K562 (cell line): Measurements from ENCODE around the gene ITGA7. TPM values are rescaled to one million over a fixed set of nuclear protein-coding genes. Genes with fewer than 3 reads are reported as not detected.

Experiments used
- ATAC-seq: fragments of 200-7000 bp; cut with Tn5 transposase; 3 replicates; pipeline ENCODE4 v1.9.1; 2020; ENCODE audit warnings: moderate library complexity
- BruUV-seq: library from RNA; stranded (reverse); fragments of 400-500 nt; replicated peaks from 2 replicates; lab custom pipeline; 2021; lab: Mats Ljungman, UMichigan
- CTCF ChIA-PET: fragments of 300-600 bp; formaldehyde crosslinking; extraction: SDS; loops from one replicate; lab custom pipeline; 2021; ENCODE audit warnings: low intra/inter-chr PET ratio; lab: Yijun Ruan, JAX
- POLR2A ChIA-PET: fragments of 300-600, 350-650 bp; sonication (Branson Sonifier 250); formaldehyde crosslinking; extraction: SDS; loops from one replicate; lab custom pipeline; 2021; ENCODE audit warnings: antibody characterized with exemption, inconsistent platforms; lab: Yijun Ruan, JAX
- DNase-seq, 4 experiments: peaks; one replicate each; pipeline versions ENCODE4 v3.0.0 to v3.0.0-alpha.2; 2011 to 2018; ENCODE audit warnings: low spot score in 3 of 4, mixed read lengths in 3 of 4; ENCODE audit errors: extremely low read depth in 1 of 4
- FAIRE-seq: peaks from 2 replicates; lab custom pipeline; 2011; peaks lifted over from hg19 to GRCh38; lab: Jason Lieb, UNC
- H2AFZ ChIP-seq: 2 replicates; pipeline ENCODE4 v1.6.0; 2011; ENCODE audit warnings: low read depth, low read length, control low read depth, inconsistent platforms
- H3K27ac ChIP-seq: fragments of 200-600 bp; 3 replicates; pipeline ENCODE4 v1.8.0; 2011; ENCODE audit warnings: low read depth, mild to moderate bottlenecking, control low read depth, inconsistent platforms, low read length, moderate library complexity, mixed read lengths; ENCODE audit errors: extremely low read depth
- H3K27me3 ChIP-seq, 2 experiments: fragments of 300-600 bp in 1 of 2; 2 replicates in 1 of 2; 3 replicates in 1 of 2; pipeline versions ENCODE4 v1.6.0 to v1.8.0; 2011; ENCODE audit warnings: inconsistent platforms in 2 of 2, low read length in 2 of 2, mild to moderate bottlenecking in 1 of 2, mixed read lengths in 1 of 2, moderate library complexity in 1 of 2; ENCODE audit not compliant: control insufficient read depth in 2 of 2, insufficient read depth in 2 of 2
- H3K36me3 ChIP-seq: fragments of 300-600 bp; 3 replicates; pipeline ENCODE4 v1.8.0; 2011; ENCODE audit warnings: mild to moderate bottlenecking, low read length, inconsistent platforms; ENCODE audit not compliant: control insufficient read depth, insufficient read depth
- H3K4me1 ChIP-seq, 2 experiments: fragments of 200-600 bp in 1 of 2; replicated peaks in 1 of 2; 2 replicates in 1 of 2; 3 replicates in 1 of 2; pipeline versions ENCODE4 v1.5.1 to v1.8.0; 2011; ENCODE audit warnings: inconsistent platforms in 2 of 2, low read length in 2 of 2, mild to moderate bottlenecking in 1 of 2, mixed read lengths in 1 of 2, moderate library complexity in 1 of 2; ENCODE audit not compliant: control insufficient read depth in 2 of 2, insufficient read depth in 2 of 2
- H3K4me2 ChIP-seq: 2 replicates; pipeline ENCODE4 v1.6.1; 2011; ENCODE audit warnings: low read length, control low read depth, inconsistent platforms, mixed read lengths; ENCODE audit not compliant: insufficient read depth
- H3K4me3 ChIP-seq: fragments of 200-600 bp; sonication (generic), shearing (Covaris generic); 2 replicates; pipeline ENCODE4 v1.5.1; 2016; ENCODE audit warnings: control low read depth, inconsistent platforms
- H3K79me2 ChIP-seq: fragments of 200-600 bp; 3 replicates; pipeline ENCODE4 v1.8.0; 2011; ENCODE audit warnings: low read length, inconsistent platforms; ENCODE audit not compliant: control insufficient read depth, insufficient read depth
- H3K9ac ChIP-seq, 2 experiments: 2 replicates each; pipeline versions ENCODE4 v1.6.0 to v1.6.1; 2011; ENCODE audit warnings: low read depth in 2 of 2, low read length in 2 of 2, control low read depth in 1 of 2, inconsistent platforms in 1 of 2, mild to moderate bottlenecking in 1 of 2, mixed read lengths in 1 of 2; ENCODE audit not compliant: insufficient read depth in 1 of 2
- H3K9me1 ChIP-seq: one replicate; pipeline ENCODE4 v1.6.0; 2011; ENCODE audit warnings: inconsistent platforms, mild to moderate bottlenecking, low read length, moderate library complexity; ENCODE audit not compliant: control insufficient read depth, insufficient read depth
- H3K9me3 ChIP-seq: replicated peaks from 2 replicates; pipeline ENCODE4 v1.5.1; 2011; ENCODE audit warnings: low read depth, low read length, inconsistent platforms; ENCODE audit not compliant: control insufficient read depth, insufficient read depth
- H4K20me1 ChIP-seq: replicated peaks from 2 replicates; pipeline ENCODE4 v1.6.1; 2011; ENCODE audit warnings: low read length, inconsistent platforms, mixed read lengths; ENCODE audit not compliant: control insufficient read depth, insufficient read depth
- FOXM1 ChIP-seq, 2 experiments: fragments of 450-650 bp in 1 of 2; sonication (generic) in 1 of 2; formaldehyde crosslinking in 1 of 2; IDR thresholded peaks; 2 replicates each; pipeline versions ENCODE4 v1.6.1 to v1.9.0; 2017 to 2022; ENCODE audit warnings: low read depth in 2 of 2, mild to moderate bottlenecking in 2 of 2, missing genetic modification reagents in 1 of 2, moderate library complexity in 1 of 2
- LEF1 ChIP-seq: fragments of 450-650 bp; IDR thresholded peaks from 2 replicates; pipeline ENCODE4 v1.6.1; 2016; ENCODE audit warnings: mild to moderate bottlenecking
- TAF1 ChIP-seq: IDR thresholded peaks from 2 replicates; pipeline ENCODE4 v1.6.1; 2011; ENCODE audit warnings: mild to moderate bottlenecking, low read length, moderate library complexity; ENCODE audit not compliant: insufficient read depth, control insufficient read depth, severe bottlenecking; ENCODE audit errors: extremely low read depth
- YY1 ChIP-seq, 3 experiments: IDR thresholded peaks; 2 replicates each; pipeline ENCODE4 v1.6.1; 2011; ENCODE audit warnings: low read length in 2 of 3, mild to moderate bottlenecking in 2 of 3, moderate library complexity in 2 of 3, borderline replicate concordance in 1 of 3, control low read depth in 1 of 3, low read depth in 1 of 3; ENCODE audit not compliant: insufficient read depth in 3 of 3, insufficient replicate concordance in 2 of 3, control insufficient read depth in 1 of 3, insufficient read length in 1 of 3; ENCODE audit errors: extremely low read depth in 1 of 3
- ZFPM2 ChIP-seq: fragments of 250-450 bp; sonication (Bioruptor Pico); IDR thresholded peaks from 2 replicates; pipeline ENCODE4 v1.5.1; 2022; ENCODE audit warnings: mild to moderate bottlenecking
- ZNF263 ChIP-seq: sonication (generic); formaldehyde crosslinking; IDR thresholded peaks from 2 replicates; pipeline ENCODE4 v1.8.0; 2022; ENCODE audit warnings: mild to moderate bottlenecking, missing genetic modification reagents, borderline replicate concordance
- ZNF740 ChIP-seq, 3 experiments: fragments of 200-800 bp in 1 of 3; sonication (Bioruptor generic) in 1 of 3; sonication (generic) in 1 of 3; formaldehyde crosslinking in 1 of 3; IDR thresholded peaks; 2 replicates each; pipeline versions ENCODE4 v1.6.1 to v1.8.0; 2016 to 2022; ENCODE audit warnings: mild to moderate bottlenecking in 2 of 3, missing compliant biosample characterization in 2 of 3, missing genetic modification characterization in 2 of 3, missing genetic modification reagents in 1 of 3
- WGBS: fragments of 100-300 bp; shearing (Covaris generic); methylation state at CpG from one replicate; pipeline ENCODE4 v1.1.6; 2016; ENCODE audit warnings: low coverage, mixed read lengths; ENCODE audit not compliant: insufficient coverage; ENCODE audit errors: missing lambda C conversion rate; 5-methylcytosine and 5-hydroxymethylcytosine counted together
- in situ Hi-C: fragments of 300-500 bp; cut with MboI; formaldehyde crosslinking; loops from 4 replicates; pipeline ENCODE4 v1.15.0; 2018; ENCODE audit warnings: inconsistent platforms, mixed read lengths
- intact Hi-C: fragments of 100-400 bp; cut with micrococcal nuclease; formaldehyde crosslinking; loops from 2 replicates; pipeline ENCODE4 v1.14.2; 2022
- polyA plus RNA-seq, 8 experiments: library from polyadenylated mRNA; depleted of rRNA in 4 of 8; stranded (reverse) in 5 of 8; unstranded in 3 of 8; fragments of >200 nt; fragmentation: Nextera tagmentation in 2 of 8; fragmentation: Illumina TruSeq in 1 of 8; extraction: Ambion mirVana in 2 of 8; extraction: Trizol in 1 of 8; gene quantifications; 2 replicates each; pipeline versions ENCODE4 v1.2.1 to v1.2.3, GENCODE V29; 2011 to 2014; ENCODE audit warnings: inconsistent platforms in 1 of 8, missing spikeins in 1 of 8
- total RNA-seq, 7 experiments: library from RNA; depleted of rRNA in 6 of 7; stranded (reverse); fragments of >200 nt in 6 of 7; fragmentation: Illumina TruSeq in 2 of 7; extraction: Trizol in 2 of 7; gene quantifications; 2 replicates each; pipeline versions ENCODE4 v1.2.1 to v1.2.3, GENCODE V29; 2011 to 2021; ENCODE audit warnings: low replicate concordance in 1 of 7

Gene ITGA7
- total and polyA plus RNA-seq, 9 of the 15 experiments (the other 6 are each of a cell fraction or from before 2014, with no cell fraction given) = 0.11 to 2.3 (median 0.56) TPM; not detected in 1

DNA sequence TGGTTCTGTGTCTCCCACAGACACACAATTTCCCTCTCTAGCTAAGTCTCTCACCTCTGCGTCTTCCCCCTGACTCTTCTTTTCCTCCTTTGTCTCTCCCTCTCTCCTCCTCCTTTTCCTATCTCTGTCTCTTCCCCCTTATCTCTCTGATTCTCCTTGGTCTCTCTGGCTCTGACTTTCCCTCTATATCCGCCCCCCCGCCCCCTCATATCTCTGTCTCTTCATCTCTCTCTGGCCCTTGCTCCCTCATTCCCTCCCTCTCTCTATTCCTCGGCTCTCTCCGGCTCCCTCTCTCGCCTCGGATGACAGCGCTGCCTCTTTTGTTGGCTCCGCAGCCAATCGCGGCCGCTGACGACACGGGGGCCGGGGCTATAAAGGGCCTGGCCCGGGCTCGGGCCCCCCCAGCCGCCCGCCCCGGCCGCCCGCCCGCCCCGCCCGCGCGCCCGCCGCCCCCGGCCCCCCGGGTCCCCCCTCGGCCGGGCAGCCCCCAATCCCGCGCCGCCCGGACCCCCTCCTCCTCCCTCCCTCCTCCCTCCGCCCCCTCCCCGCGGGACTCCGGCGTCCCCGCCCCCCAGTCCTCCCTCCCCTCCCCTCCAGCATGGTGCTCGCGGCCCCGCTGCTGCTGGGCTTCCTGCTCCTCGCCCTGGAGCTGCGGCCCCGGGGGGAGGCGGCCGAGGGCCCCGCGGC lies 35.2 kb upstream of the ITGA7 start, which contains the start of gene GDF11 (continued):
- TF ChIP-seq YY1 (IDR thresholded peaks at IDR 0.05; ENCODE audit: borderline replicate concordance in 1 of 3, control insufficient read depth in 1 of 3, extremely low read depth in 1 of 3, insufficient read depth in 3 of 3, insufficient read length in 1 of 3, insufficient replicate concordance in 2 of 3, low read depth in 1 of 3, low read length in 2 of 3) (no peak), LEF1 (peak; percentile 59; the same call in 1 of the 2 replicates), TAF1 (peak; percentile 70), ZFPM2 (CRISPR knock-in tag) (no peak)

GRCh38 chr12:55741931-55742680 lies 34.4 kb upstream of the ITGA7 start:
- TF ChIP-seq ZNF740 (CRISPR knock-in tag; IDR thresholded peaks at IDR 0.05) = no peak
- peak in 1 of 2 experiments; percentile 28; a peak in 1 of 4 replicates for TF ChIP-seq ZNF740 (tag; IDR thresholded peaks at IDR 0.05)
- TF ChIP-seq FOXM1 (IDR thresholded peaks at IDR 0.05; ENCODE audit: low read depth) = no peak
- TF ChIP-seq FOXM1 (CRISPR knock-in tag; IDR thresholded peaks at IDR 0.05; ENCODE audit: low read depth) = no peak
- 0 out of 2 replicates have a peak, but pooled peaks have one; percentile 14 for TF ChIP-seq ZNF263 (CRISPR knock-in tag)
- ChIA-PET POLR2A (interaction anchor here (0.6 to 4.5 kb wide), 8 partner anchors 12 to 429 kb away, joined by 3 to 44 read pairs (median 3); partner anchors contain the start of gene CD63), CTCF (interaction anchor here (1.1 kb wide), 1 partner anchor 448 kb away, joined by 4 read pairs; no protein-coding TSS in a partner anchor)
- Histone ChIP-seq H3K4me2 (peak overlapping the region; percentile 80), H3K4me1 (peaks cover 45 to 49% of the 10 kb centered on the region in 2 experiments), H4K20me1 (no peaks in the 10 kb centered on the region), H3K9ac (peak overlapping the region; percentile 61 to 77; a peak in 3 of 4 replicates), H2AFZ (peak overlapping the region; percentile 89), H3K9me1 (no peaks in the 10 kb centered on the region), H3K27ac (peak overlapping the region; percentile 44; the same call in 2 of the 3 replicates), H3K4me3 (peak overlapping the region; percentile 37), H3K9me3 (no peaks in the 10 kb centered on the region; the same call in 1 of the 2 replicates), H3K79me2 (peaks cover 34% of the 10 kb centered on the region), H3K27me3 (no peaks in the 10 kb centered on the region), H3K36me3 (peaks cover 11% of the 10 kb centered on the region; the same call in 2 of the 3 replicates)
- WGBS = 23% methylated on average over 2 of the region's 3 CpGs
- in situ Hi-C loops = no loop called here
- DNase-seq (no peak), FAIRE-seq (peak; percentile 54), ATAC-seq (no peak)
- intact Hi-C loops = loop anchor here (2.0 kb wide), 1 partner anchor 185 kb away; the partner anchor contains the start of gene PYM1
- BruUV-seq = no TSS peak
